Femur (tissue), 1 donor: ENCODE data around the gene STRAP.
"Not testable (repeated sequence)": the region's sequence is repeated elsewhere in the genome, so short reads cannot be mapped to it uniquely, and the experiment has no call there.

Experiments used
- DNase-seq: peaks from one replicate; pipeline ENCODE4 v3.0.0-alpha.2; 2017

The STRAP gene

DNA sequence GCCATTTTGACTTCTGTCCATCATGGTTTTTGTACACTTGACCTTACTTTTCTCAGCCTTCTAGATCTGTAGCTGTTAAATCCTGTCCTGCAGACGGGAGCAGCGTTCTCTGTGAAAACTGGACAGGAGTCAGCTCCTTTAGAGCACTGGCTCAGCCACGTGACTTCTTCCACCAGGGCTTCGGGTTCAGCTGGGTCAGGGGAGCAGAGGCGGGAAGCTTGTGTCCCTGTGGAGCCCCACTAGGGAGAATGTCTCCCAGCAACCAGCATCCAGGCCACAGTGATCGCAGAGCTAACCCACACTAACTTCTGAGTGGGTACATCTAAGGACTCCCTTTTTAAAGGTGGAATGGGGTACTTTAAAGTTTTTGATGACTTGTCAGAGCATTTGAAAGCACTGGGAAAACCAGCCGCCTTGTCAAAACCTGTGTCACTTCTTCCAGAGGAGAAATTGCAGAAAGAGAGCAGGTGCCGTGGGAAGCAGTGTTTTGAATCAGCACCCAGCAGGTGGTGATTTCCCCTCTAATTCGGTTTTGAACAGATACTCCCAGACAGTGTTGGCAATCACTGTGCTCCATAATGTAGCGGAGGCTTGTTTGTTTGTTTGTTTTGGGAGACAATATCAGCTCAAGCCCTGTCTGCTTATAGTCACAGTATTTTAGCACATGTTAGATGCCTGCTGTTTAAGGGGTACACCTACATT is 46.8 kb downstream of the STRAP start:
- DNase-seq: no peak

DNA sequence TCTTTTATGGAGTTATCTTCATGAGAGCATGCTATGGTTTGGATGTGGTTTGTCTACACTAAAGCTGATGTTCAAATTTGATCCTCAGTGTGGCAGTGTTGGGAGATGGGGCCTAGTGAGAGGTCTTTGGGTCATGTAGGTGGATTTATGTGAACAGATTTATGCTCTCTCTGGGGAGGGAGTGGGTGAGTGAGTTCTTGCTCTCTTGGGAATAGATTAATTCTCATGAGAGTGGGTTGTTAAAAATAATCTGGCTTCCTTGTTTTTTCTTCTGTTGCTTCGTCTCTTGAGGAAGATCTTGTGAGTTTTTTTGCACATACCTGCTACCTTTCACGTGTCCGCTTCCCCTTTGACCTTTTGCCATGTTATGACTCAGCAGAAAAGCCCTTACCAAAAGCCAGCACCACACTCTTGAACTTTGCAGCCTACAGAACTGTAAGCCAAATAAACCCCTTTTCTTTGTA is 49.4 kb downstream of the STRAP start:
- DNase-seq: no peak

DNA sequence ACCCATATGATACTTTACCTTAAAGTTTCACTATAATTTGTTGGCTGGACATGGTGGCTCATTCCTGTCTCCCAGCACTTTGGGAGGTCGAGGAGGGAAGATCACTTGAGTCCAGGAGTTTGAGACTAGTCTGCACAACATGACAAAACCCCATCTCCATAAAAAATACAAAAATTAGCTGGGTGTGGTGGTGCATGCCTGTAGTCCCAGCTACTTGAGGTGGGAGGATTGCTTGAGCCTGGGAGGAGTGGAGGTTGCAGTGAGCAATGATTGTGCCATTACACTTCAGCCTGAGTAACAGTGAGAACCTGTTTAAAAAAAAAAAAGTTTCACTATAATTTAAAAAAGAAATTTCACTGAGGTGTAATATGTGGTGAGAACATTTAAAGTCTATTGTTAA is 50.1 kb downstream of the STRAP start:
- DNase-seq: no peak

DNA sequence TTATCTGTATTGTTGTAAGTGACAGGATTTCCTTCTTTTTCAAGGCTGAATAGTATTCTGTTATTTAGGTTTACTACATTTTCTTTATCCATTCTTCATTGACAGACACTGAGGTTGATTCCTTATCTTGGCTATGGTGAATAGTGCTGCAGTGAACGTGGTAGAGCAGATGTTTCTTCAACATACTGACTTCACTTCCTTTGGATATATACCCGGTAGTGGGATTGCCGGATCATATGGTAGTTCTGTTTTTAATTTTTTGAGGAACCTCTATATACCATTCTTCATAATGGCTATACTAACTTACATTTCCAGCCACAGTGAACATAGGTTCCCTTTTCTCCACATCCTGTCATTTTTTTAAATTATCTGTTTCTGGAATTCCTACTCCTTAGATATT is 50.8 kb downstream of the STRAP start:
- DNase-seq: no peak

DNA sequence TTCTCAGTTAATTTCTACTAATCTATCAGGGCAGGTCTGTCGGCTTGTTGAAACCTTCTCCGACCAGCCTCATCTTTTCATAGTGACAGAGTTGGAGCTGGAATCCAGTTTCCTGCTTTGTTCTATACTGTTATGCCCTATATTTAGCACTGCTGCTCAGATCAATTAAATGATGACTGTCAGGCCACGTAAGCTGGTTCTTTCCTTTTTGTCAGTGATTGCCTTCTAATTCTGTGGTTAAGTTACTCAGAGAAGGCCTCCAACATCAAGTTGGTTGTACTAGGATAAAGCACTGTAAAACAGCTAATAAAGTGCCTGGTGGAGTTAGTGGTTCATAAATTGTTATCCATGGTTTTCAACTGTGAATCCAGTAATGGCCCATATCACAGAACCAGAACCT is 51.6 kb downstream of the STRAP start:
- DNase-seq: no peak

DNA sequence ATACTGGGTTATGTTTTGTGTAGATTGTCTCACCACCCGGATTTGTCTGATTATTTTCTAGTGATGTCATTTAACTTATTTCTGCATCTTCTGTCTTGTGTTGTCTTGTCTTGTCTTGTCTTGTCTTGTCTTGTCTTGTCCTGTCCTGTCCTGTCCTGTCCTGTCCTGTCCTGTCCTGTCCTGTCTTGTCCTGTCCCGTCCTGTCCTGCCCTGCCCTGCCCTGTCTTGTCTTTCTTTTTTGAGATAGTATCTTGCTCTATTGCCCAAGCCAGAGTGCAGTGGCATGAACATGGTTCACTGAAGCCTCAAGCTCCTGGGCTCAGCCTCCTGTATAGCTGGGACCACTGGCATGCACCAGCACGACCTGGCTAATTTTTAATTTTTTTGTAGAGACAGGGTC is 54.6 kb downstream of the STRAP start:
- DNase-seq: no peak

DNA sequence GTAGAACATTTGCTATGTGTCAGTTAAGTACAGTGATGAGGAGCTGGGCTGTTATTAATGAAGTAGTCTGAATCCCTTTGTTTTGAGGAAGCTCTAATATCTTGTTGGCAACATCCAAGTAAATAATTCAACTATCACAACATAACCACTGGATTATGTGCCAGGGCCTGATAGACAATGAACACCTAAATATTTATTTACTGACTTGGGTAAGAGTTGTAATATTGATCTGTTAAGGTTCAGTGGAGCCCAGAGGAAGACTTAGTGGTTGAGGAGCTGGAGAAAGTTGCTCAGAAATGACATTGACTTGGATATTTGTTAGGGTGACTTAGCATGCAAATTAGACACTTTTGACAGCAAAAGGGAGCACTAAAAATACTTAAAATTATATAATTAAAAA is 55.7 kb downstream of the STRAP start:
- no peak for DNase-seq

DNA sequence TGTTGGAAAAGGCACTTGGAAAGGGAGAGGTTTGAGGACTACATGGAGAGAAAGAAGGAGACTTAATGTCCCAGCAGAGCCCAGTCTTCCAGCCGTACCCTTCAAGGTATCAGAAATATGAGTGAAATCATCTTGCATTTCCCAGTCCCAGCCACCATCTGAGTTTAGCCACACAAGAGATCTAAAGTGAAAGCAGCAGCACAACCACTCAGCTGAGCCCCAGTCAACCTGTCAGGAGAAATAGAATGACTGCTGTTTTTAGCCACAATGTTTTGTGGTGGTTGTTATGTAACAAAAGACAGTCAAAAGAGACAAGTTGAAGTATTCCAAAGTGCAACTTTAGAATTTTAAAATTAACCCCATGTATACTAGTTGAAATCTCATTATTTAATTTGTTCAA is 56.9 kb downstream of the STRAP start:
- no peak for DNase-seq

DNA sequence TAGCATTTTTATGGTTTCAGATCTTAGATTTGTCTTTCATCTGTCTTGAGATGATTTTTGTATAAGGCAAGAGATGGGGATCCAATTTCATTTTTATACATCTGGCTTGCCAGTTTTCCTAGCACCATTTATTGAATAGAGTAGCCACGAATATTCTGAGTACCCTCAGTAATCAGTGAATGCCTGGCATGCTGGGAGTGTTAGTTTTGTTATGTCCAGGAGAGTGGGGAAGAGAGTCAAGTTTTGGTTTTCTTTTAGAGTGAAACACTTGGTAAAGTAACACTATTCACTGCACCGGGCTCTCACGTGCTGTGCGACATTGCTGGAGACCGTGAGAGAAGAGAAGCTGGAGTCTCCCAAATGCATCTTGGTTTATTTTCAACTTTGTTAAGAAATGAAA is 60.3 kb downstream of the STRAP start:
- DNase-seq: no peak

DNA sequence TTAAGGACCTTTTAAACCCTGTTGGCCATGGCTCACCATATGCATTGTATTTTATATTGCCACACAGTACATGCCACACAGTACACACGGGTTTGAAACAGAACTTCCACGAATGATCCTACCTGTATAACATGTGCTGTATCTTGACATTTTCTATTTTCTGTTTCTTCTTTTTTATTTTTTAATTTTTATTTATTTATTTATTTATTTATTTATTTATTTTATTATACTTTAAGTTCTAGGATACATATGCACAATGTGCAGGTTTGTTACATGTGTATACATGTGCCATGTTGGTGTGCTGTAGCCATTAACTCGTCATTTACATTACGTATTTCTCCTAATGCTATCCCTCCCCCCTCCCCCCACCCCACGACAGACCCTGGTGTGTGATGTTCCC is 61.3 kb downstream of the STRAP start:
- not testable (repeated sequence) for DNase-seq

DNA sequence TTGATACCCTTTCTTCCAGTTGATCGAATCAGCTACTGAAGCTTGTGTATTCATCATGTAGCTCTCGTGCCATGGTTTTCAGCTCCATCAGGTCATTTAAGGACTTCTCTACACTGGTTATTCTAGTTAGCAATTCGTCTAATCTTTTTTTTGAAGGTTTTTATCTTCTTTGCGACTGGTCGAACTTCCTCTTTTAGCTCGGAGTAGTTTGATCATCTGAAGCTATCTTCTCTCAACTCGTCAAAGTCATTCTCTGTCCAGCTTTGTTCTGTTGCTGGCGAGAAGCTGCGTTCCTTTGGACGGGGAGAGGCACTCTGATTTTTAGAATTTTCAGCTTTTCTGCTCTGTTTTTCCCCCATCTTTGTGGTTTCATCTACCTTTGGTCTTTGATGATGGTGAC is 66.3 kb downstream of the STRAP start:
- DNase-seq: not testable (repeated sequence)
